Mesendoderm (in vitro differentiated cells): ENCODE measurements around the gene TRPM5.

Source experiments
- DNase-seq: peaks from one replicate; pipeline ENCODE4 v3.0.0; 2013
- H2AK5ac ChIP-seq: 2 replicates; pipeline ENCODE4 v1.6.1; 2013; ENCODE audit warnings: low read length, inconsistent platforms
- H2BK120ac ChIP-seq: 2 replicates; pipeline ENCODE4 v1.6.1; 2013; ENCODE audit warnings: low read depth, mild to moderate bottlenecking, low read length, moderate library complexity, mixed read lengths
- H2BK15ac ChIP-seq: replicated peaks from 2 replicates; pipeline ENCODE4 v1.6.1; 2013; ENCODE audit warnings: low read depth, mild to moderate bottlenecking, moderate library complexity
- H2BK5ac ChIP-seq: 2 replicates; pipeline ENCODE4 v1.6.1; 2013; ENCODE audit warnings: low read length, inconsistent platforms
- H3K18ac ChIP-seq: 2 replicates; pipeline ENCODE4 v1.6.1; 2013; ENCODE audit warnings: mild to moderate bottlenecking, low read length, mixed read lengths
- H3K23ac ChIP-seq: one replicate; pipeline ENCODE4 v1.6.1; 2013; ENCODE audit warnings: low read length
- H3K27ac ChIP-seq: 2 replicates; pipeline ENCODE4 v1.5.1; 2013; ENCODE audit warnings: low read depth, mild to moderate bottlenecking, inconsistent platforms, low read length, moderate library complexity
- H3K27me3 ChIP-seq: 2 replicates; pipeline ENCODE4 v1.6.1; 2013; ENCODE audit warnings: low read length, control low read depth, mild to moderate bottlenecking, inconsistent platforms; ENCODE audit not compliant: insufficient read depth, poor library complexity
- H3K36me3 ChIP-seq: 2 replicates; pipeline ENCODE4 v1.6.1; 2013; ENCODE audit warnings: low read length, inconsistent platforms; ENCODE audit not compliant: control insufficient read depth, insufficient read depth
- H3K4ac ChIP-seq: one replicate; pipeline ENCODE4 v1.6.1; 2013; ENCODE audit warnings: low read depth, mild to moderate bottlenecking, low read length, moderate library complexity
- H3K4me1 ChIP-seq: 2 replicates; pipeline ENCODE4 v1.6.1; 2013; ENCODE audit warnings: low read depth, low read length, inconsistent platforms; ENCODE audit not compliant: control insufficient read depth
- H3K4me2 ChIP-seq: 2 replicates; pipeline ENCODE4 v1.6.1; 2013; ENCODE audit warnings: low read length
- H3K4me3 ChIP-seq: 2 replicates; pipeline ENCODE4 v1.5.1; 2013; ENCODE audit warnings: mild to moderate bottlenecking, low read length
- H3K56ac ChIP-seq: one replicate; pipeline ENCODE4 v1.6.1; 2013; ENCODE audit warnings: low read length
- H3K79me1 ChIP-seq: 2 replicates; pipeline ENCODE4 v1.6.1; 2013; ENCODE audit warnings: low read length, inconsistent platforms
- H3K79me2 ChIP-seq: 2 replicates; pipeline ENCODE4 v1.6.1; 2013; ENCODE audit warnings: mild to moderate bottlenecking, low read length; ENCODE audit not compliant: control insufficient read depth, insufficient read depth
- H3K9ac ChIP-seq: 2 replicates; pipeline ENCODE4 v1.6.1; 2013; ENCODE audit warnings: low read length, inconsistent platforms
- H4K5ac ChIP-seq: one replicate; pipeline ENCODE4 v1.6.1; 2013; ENCODE audit warnings: low read length
- H4K8ac ChIP-seq: one replicate; pipeline ENCODE4 v1.6.1; 2013; ENCODE audit warnings: low read depth, mild to moderate bottlenecking, control low read depth, low read length, moderate library complexity
- WGBS: extraction: QIAGEN DNeasy Blood & Tissue Kit; methylation state at CpG from one replicate; pipeline ENCODE4 v1.1.7; 2013; ENCODE audit warnings: low lambda C conversion rate, missing lambda C conversion rate; ENCODE audit not compliant: insufficient coverage; ENCODE audit errors: extremely low coverage; 5-methylcytosine and 5-hydroxymethylcytosine counted together

Gene TRPM5

GRCh38 chr11:2447951-2448650, 3.8 kb upstream of the TRPM5 start:
- no peak overlapping the region for H3K56ac ChIP-seq
- H3K36me3 ChIP-seq: no peaks in the 10 kb centered on the region
- no peak overlapping the region for H3K23ac ChIP-seq
- WGBS: no CpG with 5 or more reads among the region's 10 CpGs
- H2AK5ac ChIP-seq: no peak overlapping the region
- no peaks in the 10 kb centered on the region for H3K79me1 ChIP-seq
- no peak overlapping the region for H3K4ac ChIP-seq
- no peak overlapping the region for H4K8ac ChIP-seq
- H3K9ac ChIP-seq: no peak overlapping the region
- peaks cover 17% of the 10 kb centered on the region for H3K27me3 ChIP-seq
- H3K18ac ChIP-seq: no peak overlapping the region
- H3K4me2 ChIP-seq: no peak overlapping the region
- no peak for DNase-seq
- H3K79me2 ChIP-seq: no peaks in the 10 kb centered on the region
- H2BK5ac ChIP-seq: no peak overlapping the region
- no peaks in the 10 kb centered on the region for H3K4me1 ChIP-seq
- H2BK120ac ChIP-seq: no peak overlapping the region
- no peak overlapping the region for H2BK15ac ChIP-seq
- no peak overlapping the region for H3K27ac ChIP-seq
- no peak overlapping the region for H4K5ac ChIP-seq
- H3K4me3 ChIP-seq: no peak overlapping the region

- no peak overlapping the region for H3K18ac ChIP-seq
- no peak overlapping the region for H3K4ac ChIP-seq
- no peak for DNase-seq
- H3K4me2 ChIP-seq: no peak overlapping the region
- H2BK5ac ChIP-seq: no peak overlapping the region
- H4K5ac ChIP-seq: no peak overlapping the region
- no CpG with 5 or more reads among the region's 12 CpGs for WGBS
- H3K36me3 ChIP-seq: no peaks in the 10 kb centered on the region
- no peak overlapping the region for H3K27ac ChIP-seq
- H3K79me2 ChIP-seq: no peaks in the 10 kb centered on the region
- no peak overlapping the region for H4K8ac ChIP-seq
- peaks cover 17% of the 10 kb centered on the region for H3K27me3 ChIP-seq
- no peak overlapping the region for H3K9ac ChIP-seq
- no peak overlapping the region for H3K4me3 ChIP-seq
- H3K23ac ChIP-seq: no peak overlapping the region
- H2BK120ac ChIP-seq: no peak overlapping the region
- no peaks in the 10 kb centered on the region for H3K79me1 ChIP-seq
- H2BK15ac ChIP-seq: no peak overlapping the region
- H3K4me1 ChIP-seq: no peaks in the 10 kb centered on the region
- H2AK5ac ChIP-seq: no peak overlapping the region
- no peak overlapping the region for H3K56ac ChIP-seq
These were observed 3.1 kb upstream of the TRPM5 start for GRCh38 chr11:2447253-2447950.

- H3K23ac ChIP-seq: no peak overlapping the region
- H3K9ac ChIP-seq: no peak overlapping the region
- no peaks in the 10 kb centered on the region for H3K79me1 ChIP-seq
- H4K5ac ChIP-seq: no peak overlapping the region
- H2AK5ac ChIP-seq: no peak overlapping the region
- no peaks in the 10 kb centered on the region for H3K4me1 ChIP-seq
- H3K18ac ChIP-seq: no peak overlapping the region
- DNase-seq: no peak
- H3K4me3 ChIP-seq: no peak overlapping the region
- no peak overlapping the region for H3K4me2 ChIP-seq
- H2BK5ac ChIP-seq: no peak overlapping the region
- no peak overlapping the region for H3K56ac ChIP-seq
- WGBS: no CpG with 5 or more reads among the region's 15 CpGs
- H3K4ac ChIP-seq: no peak overlapping the region
- no peak overlapping the region for H2BK15ac ChIP-seq
- H3K36me3 ChIP-seq: no peaks in the 10 kb centered on the region
- no peak overlapping the region for H4K8ac ChIP-seq
- H3K79me2 ChIP-seq: no peaks in the 10 kb centered on the region
- H3K27me3 ChIP-seq: peaks cover 17% of the 10 kb centered on the region
- no peak overlapping the region for H2BK120ac ChIP-seq
- H3K27ac ChIP-seq: no peak overlapping the region
These were observed 2.4 kb upstream of the TRPM5 start for GRCh38 chr11:2446590-2447252.

- Histone ChIP-seq H3K23ac (no peak overlapping the region), H3K27ac (no peak overlapping the region), H4K5ac (no peak overlapping the region), H3K9ac (no peak overlapping the region), H3K56ac (no peak overlapping the region), H2BK5ac (no peak overlapping the region), H3K79me1 (no peaks in the 10 kb centered on the region), H3K4ac (no peak overlapping the region), H4K8ac (no peak overlapping the region), H2BK120ac (no peak overlapping the region), H2AK5ac (no peak overlapping the region), H3K18ac (no peak overlapping the region), H3K27me3 (peaks cover 17% of the 10 kb centered on the region), H3K36me3 (no peaks in the 10 kb centered on the region), H3K4me1 (no peaks in the 10 kb centered on the region), H3K4me3 (no peak overlapping the region), H3K79me2 (no peaks in the 10 kb centered on the region), H2BK15ac (no peak overlapping the region), H3K4me2 (no peak overlapping the region)
- no peak for DNase-seq
- no CpG with 5 or more reads among the region's 23 CpGs for WGBS
These were observed 1.6 kb upstream of the TRPM5 start for GRCh38 chr11:2445746-2446551.

GRCh38 chr11:2444821-2445745, 769 bp upstream of the TRPM5 start, which contains the start of gene KCNQ1:
TSS of gene KCNQ1 (plus strand) at chr11:2445008. CDS start at chr11:2445099, 91 bp downstream.
- H4K8ac ChIP-seq: no peak within 1 kb of the TSS
- H3K4me2 ChIP-seq: peak within 1 kb of the TSS; percentile 38
- H2BK120ac ChIP-seq: no peak within 1 kb of the TSS
- no peak within 1 kb of the TSS for H3K9ac ChIP-seq
- no peak within 1 kb of the TSS for H2BK15ac ChIP-seq
- no peaks in the 10 kb centered on the region for H3K79me1 ChIP-seq
- no peak within 1 kb of the TSS for H3K18ac ChIP-seq
- peaks cover 17% of the 10 kb centered on the region for H3K27me3 ChIP-seq
- no peak within 1 kb of the TSS for H4K5ac ChIP-seq
- peak within 1 kb of the TSS; percentile 66 for H3K23ac ChIP-seq
- H3K4me3 ChIP-seq: no peak within 1 kb of the TSS
- WGBS: no CpG with 5 or more reads among the region's 116 CpGs
- no peak within 1 kb of the TSS for H2AK5ac ChIP-seq
- no peak for DNase-seq
- no peak within 1 kb of the TSS for H3K4ac ChIP-seq
- no peak within 1 kb of the TSS for H2BK5ac ChIP-seq
- no peak within 1 kb of the TSS for H3K56ac ChIP-seq
- H3K36me3 ChIP-seq: no peaks in the 10 kb centered on the region
- H3K79me2 ChIP-seq: no peaks in the 10 kb centered on the region
- H3K27ac ChIP-seq: no peak within 1 kb of the TSS
- H3K4me1 ChIP-seq: no peaks in the 10 kb centered on the region
